HG02678 (cell line): ENCODE measurements around the gene MRPL17.
A peak's percentile ranks its signal among the peaks of the same experiment; 100 is the strongest.
"Not testable (repeated sequence)": the region's sequence is repeated elsewhere in the genome, so short reads cannot be mapped to it uniquely, and the experiment has no call there.

Experiments used
- ATAC-seq: cut with Tn5 transposase; IDR thresholded peaks from one replicate; pipeline ENCODE4 v1.9.1; 2021; ENCODE audit warnings: mild to moderate bottlenecking, moderate library complexity; ENCODE audit not compliant: unreplicated experiment

Gene MRPL17

DNA sequence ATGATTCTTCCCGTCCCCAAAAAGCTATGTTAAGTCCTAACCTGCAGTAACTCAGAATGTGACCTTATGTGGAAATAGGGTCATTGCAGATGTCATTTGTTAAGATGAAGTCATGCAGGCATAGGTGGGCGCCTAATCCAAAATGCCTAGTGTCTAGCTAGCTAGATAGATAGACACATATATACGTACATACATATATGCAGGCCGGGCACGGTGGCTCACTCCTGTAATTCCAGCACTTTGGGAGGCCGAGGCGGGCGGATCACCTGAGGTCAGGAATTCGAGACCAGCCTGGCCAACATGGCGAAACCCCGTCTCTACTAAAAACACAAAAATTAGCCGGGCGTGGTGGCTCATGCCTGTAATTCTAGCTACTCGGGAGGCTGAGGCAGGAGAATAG, 928 bp upstream of the MRPL17 start:
- ATAC-seq: not testable (repeated sequence)

DNA sequence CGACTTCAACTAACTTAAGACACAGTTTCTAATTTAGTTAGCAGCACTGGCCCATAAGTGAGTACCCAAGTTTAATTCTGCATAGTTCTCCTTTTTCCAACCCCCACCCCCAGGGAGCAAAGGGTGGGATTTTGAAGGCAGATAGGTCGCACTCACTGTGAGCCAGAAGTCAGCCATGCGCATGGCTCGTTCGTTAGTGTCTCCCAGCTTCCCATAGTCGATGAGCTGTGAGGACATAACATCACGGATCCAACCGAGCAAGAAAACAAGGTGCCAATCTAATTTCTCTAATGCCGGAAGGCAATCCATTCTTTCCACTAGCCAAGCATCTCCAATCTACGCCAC, 577 bp downstream of the MRPL17 start:
- ATAC-seq: no peak

DNA sequence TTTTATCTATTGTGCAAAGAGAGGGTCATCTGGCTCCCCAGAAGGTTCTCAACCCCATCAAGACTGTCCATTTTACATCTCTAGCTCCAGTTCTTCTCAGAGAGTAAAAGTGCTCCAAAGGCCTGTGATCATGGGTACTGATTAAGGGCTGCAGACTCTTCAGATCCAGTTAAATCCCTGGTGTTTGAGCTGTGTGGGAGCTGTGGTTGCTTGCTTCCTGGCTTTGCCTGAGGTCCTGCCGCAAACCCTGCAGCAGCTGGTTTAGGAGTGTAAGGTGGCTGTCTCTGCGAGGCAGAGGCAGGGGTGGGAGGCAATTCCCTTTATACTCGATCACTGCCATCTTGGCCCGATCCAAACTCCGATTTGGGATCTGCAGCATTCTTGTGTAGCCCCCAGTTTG, 1.2 kb downstream of the MRPL17 start:
- no peak for ATAC-seq

DNA sequence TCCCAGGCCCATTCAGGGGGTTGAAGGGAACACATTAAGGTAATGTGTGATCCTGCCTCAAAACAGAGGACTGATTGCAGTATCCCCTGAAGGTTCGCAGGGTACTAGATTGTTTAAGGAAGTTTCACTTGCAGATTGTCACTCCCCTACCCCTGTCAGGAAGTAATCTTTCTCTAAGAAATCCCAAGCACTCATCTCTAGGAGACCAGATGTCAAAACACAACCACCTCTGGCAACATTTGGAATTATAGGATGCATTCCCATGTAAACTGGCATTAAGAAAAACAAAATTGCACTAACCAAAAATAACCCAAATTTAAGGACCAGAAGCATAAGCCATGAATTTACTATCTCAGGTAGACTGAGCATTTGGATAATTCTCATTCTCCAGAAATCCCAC, 1.6 kb downstream of the MRPL17 start:
- no peak for ATAC-seq

DNA sequence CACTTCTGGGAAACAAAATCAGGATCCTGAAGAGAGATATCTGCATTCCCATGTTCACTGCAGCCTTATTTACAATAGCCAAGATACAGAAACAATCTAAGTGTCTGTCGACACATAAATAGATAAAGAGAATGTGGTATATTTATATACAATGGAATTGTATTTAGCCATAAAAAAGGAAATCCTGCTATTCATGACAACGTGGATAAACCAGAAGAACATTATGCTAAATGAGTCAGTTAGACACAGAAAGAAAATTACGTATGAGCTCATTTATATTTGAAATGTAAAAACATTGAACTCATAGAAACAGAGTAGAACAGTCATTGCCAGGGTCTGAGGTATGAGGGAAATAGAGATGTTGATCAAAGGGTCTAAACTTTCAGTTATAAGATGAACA, 6.1 kb downstream of the MRPL17 start:
- ATAC-seq: no peak

DNA sequence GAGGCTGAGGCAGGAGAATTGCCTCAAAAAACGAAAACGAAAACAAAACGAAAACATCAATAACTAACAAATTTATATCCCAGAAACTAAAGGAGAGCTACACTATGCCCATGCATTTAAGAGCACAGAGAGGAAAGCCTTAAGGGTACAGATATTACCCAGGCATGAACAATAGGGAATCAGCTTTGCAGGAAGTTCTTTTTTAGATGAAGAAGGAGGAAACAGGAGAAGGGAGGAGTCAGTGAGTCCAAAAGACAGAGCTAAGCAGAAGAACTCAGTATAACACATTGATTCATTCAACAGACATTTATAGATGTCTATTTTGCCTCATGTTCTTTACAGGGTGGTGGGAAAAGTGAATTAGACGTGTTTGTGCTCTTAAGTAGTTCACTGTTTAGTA, 8.3 kb downstream of the MRPL17 start:
- no peak for ATAC-seq

DNA sequence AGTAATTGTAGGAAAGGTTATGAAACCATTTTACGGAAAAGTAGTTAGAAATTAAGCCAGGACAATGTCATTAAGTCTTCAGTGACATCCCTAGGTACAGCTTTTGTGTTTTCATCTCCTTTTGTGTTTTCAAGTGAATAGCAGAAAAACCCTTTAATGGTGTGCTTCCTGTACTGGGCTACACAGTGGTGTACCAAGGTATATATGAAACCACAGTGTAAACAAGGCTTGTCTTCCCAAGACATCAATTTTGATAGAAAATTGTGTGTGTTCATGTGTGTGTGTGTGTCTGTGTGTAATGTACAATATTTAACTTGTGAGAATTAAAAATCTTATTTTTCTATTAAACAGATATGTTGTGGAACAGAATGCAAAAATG, 8.9 kb downstream of the MRPL17 start:
- no peak for ATAC-seq

DNA sequence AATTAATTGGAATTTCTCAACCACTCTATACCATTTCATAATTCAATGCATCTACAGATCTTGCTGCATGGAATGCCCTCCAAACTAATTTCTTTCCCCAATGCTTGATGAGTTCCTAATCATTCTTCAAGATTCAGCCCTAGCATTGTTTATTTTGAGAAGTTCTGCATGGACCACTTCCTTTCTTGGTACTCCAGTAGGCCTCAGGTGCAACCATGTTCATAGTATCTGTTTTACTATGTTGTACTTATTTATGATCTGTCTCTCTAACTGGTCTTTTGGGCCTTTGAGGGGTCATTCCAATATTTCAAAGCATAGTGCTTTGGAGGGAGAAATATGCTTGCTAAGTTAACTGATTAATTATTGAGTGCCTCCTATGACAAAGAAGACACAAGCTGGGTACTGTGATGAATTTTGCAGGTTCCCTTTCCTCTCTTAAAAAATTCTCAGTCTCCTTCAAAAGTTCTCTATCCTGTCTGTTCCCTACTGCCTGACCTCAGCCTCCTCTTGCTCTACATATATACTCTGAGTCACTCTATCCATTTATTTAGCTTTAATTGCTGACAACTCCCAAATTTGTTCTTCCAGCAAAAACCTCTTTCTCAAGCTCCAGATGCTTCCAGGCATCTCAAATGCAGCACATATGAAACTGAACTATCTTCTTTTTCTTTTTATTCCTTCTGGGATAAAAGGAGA, 9.5 kb downstream of the MRPL17 start:
- no peak for ATAC-seq

DNA sequence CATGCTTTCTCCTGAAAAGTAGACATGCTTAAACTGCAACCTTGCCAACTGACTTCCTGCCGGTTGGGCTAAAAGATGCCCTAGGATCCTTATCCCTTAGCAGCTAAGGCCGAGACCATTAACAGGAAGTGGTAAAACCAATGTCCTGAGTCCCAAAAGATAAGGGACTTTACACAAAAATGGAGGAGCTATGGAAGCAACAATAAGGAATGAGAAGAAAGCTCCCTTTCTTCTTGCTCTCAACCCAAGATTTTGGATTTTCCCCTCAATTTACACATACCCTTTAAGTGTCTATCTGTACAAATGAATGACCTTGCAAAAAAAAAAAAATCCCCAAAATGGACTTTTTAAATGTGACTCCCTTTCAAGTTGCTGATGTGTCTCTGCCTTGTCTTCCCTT, 11.1 kb downstream of the MRPL17 start:
- no peak for ATAC-seq

DNA sequence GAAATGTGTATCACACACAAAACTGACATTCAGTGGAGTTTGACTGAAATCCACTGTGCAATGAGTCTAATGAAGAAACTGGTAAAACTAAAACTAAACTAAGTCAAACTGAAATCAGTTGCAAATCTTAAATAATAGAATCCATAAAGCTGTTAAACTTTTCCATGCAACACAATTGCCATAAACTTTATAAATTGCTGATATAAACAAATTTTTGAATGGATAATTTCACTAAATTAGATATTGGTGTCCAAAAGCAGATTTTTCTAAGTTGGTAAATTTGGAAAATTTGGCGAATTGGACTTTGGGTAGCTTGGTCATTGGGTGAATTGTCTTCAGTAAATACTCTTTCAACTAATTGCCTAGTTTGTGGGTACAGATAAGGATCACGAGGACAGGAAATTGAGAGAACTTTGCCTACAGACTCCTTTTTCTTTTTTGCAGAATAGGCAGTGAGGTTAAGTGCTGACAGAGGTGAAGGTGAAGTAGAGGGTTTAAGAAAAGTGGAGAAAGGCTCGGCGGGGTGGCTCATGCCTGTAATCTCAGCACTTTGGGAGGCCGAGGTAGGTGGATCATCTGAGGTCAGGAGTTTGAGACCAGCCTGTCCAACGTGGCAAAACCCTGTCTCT, 12.8 kb downstream of the MRPL17 start:
- no peak for ATAC-seq

DNA sequence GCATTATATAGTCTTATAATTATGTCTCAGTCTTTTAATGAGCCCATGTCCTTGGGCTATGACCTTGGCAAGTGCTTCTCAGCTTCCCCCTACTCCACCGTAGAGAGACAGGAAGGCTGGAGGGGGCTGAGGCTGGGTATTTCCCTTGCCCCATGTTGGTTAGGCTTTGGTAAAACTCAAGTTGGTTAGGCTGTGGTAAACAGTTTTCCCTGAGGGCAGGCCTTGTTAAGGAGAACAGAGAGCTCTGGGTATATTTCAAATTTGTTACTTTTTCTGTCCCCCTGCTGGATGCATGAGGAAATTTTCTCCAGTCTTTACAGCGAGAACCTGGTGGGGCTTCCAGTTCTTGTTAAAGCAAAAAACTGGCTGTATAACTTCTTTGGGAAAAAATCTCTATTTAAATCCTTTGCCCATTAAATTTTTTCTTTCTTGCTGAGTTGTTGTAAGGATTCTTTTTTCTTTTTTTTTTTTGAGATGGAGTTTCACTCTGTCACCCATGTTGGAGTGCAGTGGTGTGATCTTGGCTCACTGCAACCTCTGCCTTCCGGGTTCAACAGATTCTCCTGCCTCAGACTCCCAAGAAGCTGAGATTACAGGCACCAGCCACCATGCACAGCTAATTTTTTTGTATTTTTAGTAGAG, 15.3 kb downstream of the MRPL17 start:
- peak; percentile 79 for ATAC-seq

DNA sequence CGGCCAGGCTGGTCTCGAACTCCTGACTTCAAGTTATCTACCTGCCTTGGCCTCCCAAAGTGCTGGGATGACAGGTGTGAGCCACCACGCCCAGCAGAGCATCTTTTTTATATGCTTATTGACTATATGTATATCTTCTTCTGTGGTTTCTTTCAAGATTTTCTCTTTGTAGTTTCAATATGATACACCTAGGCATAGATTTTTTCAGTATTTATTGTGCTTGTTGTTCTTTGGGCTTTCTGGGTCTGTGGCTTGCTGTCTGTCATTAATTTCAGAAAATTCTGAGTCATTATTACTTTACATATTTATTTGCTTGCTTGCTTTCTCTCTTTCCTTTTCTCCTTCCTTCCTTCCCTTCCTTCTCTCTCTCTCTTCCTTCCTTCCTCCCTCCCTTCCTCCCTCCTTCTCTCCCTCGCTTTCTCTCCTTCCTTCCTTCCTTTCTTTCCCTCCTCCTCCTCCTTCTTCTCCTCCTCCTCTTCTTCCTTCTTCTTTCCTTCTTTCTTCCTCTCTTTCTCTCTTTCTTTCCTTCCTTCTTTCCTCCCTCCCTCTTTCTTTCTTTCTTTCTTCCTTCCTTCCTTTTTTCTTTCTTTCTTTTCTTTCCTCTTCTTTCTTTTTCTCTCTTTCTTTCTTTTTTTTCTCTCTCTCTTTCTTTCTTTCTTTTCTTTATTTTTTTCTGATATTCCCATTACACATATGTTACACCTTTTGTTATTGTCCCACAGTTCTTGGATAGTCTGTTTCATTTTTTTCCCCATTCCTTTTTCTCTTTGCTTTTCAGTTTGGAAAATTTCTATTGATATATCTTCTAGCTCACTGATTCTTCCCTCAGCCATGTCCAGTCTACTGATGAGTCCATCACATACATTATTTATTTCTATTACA, 16.6 kb downstream of the MRPL17 start:
- ATAC-seq: no peak

DNA sequence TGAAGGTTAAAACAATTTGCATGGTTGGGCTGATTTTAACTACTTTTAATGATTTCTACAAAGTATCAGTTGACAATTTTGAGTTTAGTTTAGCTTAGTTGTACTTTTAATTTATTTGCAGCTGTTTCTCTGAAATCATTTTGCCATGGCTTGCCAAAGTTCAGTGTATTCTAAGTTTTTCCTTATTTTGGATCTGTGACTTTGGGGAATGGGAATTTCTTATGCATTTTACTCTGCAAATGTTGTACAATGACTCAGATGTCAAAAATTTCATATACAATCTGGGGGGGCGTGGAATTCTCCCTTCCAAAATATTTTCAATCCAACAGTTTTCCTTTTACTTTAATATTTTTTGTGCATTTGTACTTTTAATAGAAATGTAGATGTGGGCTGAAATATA, 18.6 kb downstream of the MRPL17 start:
- no peak for ATAC-seq

DNA sequence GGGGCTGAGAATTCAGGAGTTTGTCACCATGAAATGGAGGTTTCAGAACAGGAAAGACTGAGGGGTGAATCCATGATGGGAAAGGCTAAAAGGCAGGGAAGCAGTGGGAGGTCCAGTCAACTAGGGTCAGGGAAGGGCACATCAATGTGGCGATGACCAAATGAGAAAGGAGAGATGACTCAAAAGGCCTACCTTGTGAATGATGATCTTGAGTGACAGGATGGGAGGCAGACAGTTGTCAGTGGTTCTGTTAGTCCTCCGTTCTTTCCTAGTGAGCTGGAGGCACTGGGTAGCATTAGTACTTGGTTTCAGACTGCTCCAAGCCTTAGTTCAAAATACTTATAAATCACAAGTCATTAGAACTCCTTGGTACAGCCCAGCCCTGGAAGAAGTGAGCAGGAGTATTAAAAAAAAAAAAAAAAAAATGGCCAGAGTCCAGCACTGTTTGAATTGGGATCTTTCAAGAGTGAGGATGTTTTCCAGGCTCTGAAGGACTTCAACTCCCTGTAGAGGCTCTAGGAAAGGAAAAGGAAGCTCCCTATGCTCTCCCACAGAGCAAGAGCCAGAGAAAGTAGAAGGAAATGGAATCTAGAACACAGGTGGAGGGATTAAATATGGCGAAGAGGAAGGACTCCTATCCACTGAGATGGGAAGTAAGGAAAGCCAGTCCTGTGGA, 19.2 kb downstream of the MRPL17 start:
- ATAC-seq: no peak

DNA sequence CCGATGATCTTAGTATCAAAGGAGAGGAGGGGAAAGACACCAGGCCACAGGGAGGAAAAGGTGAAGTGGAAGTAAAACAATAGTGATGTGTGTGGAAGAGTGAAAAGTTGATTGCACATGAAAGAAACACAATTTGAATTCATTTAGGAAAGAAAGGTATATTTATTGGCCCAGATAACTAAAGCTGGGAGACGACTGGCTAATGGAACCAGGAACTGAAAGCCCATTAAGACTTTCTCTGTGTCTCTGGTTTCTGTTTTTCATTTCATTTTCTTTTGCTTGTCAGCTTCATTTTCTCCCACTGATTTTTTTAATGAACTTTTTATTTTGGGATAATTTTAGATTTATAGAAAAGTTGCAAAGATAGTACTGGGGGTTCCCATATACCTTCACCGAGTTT, 22.4 kb downstream of the MRPL17 start:
- no peak for ATAC-seq

DNA sequence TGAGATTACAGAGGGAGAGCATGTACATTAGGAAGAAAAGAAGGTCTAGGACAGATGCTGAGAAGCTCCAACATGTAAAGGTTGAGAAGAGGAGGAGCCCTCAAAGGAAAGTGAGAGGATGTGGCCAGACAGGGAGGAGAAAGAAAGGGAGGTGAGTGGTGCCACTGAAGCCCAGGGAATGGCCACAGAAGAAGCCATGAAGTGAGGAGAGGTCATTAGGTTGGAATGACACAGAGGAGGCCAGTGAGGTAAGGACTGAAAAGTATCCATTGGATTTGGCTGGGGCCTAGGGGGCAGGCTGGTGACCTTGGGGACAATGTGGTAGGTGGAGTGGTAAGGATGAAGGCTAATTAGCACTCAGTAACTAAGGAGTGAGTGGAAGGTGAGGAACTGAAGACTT, 24.5 kb downstream of the MRPL17 start:
- no peak for ATAC-seq

DNA sequence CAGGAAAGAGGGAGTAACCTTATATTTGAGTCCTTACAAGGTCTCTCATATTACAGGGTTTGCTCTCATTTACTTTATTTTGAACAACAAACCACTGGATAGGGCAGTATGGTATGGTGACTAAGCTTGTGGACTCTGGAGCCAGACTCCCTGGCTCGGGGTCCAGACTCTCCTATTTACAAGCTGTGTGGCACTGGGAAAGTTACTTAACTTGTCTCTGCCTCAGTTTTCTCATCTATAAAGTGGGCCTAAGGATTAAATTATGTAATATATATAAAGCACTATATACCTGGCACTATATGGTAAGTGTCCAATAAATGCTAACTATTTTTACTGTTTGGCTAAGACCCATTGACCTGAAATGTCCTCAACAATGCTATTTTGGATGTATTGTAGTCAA, 25.8 kb downstream of the MRPL17 start:
- ATAC-seq: no peak

DNA sequence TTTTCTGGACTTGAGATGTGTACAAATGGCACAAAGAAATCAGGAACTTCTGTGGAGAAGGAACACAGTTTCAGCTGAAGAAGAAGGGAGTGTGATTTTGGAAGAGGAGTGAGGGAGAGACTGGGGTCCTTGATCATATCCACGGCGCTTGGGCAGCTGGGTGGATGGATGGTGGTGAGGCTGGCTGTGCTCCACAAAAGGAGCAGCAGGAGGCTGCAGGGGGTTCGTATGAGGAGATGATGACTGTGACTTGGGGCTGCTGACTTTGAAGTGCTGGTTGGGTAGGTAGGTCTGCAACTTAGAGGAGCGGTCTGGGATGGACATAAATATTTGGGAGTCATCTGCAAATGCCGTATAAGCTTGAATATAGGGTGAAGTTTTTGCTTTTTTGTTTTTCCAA, 26.2 kb downstream of the MRPL17 start:
- no peak for ATAC-seq

DNA sequence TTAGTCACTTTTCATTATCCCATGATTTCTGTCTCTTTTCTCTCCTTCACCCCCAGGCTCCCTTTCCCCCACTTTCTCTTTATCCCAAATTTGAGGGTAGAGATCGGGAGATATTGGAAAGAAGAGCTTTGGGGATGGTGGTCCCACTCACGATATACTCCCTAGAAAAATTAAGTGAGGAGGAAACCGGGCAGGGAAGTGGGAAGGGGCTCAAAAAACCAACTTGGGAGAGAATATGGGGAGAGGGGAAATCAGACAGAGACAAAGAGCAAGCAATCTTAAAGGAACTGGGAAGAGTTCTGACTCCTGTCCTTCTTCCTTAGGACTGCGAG, 26.6 kb downstream of the MRPL17 start:
- no peak for ATAC-seq

DNA sequence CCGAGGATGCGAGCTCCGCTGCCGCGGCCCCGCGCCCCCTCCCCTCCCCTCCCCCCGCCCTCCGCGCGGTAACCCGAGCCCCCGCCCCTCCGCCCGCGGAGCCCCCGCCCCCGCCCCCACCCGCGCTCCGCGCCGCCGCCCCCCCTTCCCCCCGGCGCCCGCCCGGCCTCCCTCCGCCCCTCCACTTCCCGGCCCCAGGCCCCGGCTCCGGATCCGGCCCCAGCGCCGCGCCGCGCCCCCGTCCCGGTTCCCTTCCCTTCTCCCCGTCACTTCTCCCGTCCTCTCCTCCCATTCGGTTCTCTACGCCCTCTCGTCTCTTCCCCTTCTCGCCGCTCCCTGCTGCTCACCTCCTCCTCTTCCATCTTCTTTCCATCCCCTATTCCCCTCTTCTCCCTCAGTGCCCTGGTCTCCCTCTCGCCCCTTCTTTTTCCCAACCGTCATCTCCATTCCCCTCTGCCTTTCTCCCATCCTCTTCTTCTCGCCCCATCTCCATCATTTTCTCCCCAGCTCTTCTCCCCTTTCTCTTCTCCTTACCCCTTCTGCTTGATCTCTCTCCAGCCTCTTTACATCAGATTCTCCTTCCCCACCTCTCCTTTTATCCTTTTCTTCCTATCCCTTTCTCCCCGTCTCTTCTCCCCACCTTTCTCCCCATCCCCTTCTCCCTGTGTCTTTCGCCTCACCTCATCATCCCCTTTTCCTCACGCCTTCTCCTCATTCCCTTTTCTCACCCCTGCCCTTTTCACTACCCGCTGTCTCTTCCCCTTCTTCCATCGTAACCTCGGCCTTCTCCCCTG, 27.2 kb downstream of the MRPL17 start, which contains the start of gene DCHS1:
Gene DCHS1, minus strand, starts transcription at position 20 of the 794 bp plus-strand sequence. CDS start 14,196 bp downstream, outside the sequence.
- no peak for ATAC-seq
